Neural progenitor cell (in vitro differentiated cells): ENCODE data around the gene SMIM41.

Source experiments
- CTCF ChIP-seq: fragments of 200-600 bp; sonication (generic); IDR thresholded peaks from 2 replicates; pipeline ENCODE4 v1.5.1; 2017; ENCODE audit warnings: antibody characterized with exemption, mild to moderate bottlenecking
- EZH2 ChIP-seq: fragments of 200-600 bp; sonication (generic); IDR thresholded peaks from 2 replicates; pipeline ENCODE4 v1.6.1; 2017; ENCODE audit warnings: antibody characterized with exemption, mild to moderate bottlenecking, moderate library complexity

DNA sequence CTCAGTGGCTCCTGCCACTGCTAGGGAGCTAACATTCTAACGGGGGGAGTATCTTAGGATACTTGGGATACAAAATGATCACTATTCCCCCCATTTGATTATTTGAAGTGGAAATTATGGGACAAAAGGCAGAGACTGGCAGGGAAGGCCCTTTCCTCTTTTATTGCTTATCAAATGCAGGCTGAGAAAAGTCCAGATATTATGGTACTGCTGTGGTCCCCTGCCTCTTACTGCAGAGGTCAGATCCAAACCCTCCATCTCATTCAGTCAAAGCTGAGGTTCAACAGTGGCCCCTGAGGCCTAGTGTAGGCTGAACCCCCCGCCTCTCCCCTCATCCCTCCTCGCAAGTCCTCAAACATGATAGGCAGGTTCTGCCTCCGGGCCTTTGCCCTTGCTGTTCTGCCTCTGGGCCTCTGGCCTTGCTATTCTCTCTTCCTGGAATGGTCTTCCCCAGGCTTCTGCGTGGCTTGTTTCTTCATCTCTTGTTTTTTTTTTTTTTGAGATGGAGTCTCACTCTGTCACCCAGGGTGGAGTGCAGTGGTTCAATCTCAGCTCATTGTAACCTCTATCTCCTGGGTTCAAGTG lies 78.2 kb downstream of the SMIM41 start:
- TF ChIP-seq CTCF (no peak), EZH2 (no peak)
